IMR-90 (cell line): ENCODE data around the gene PTX4. TPM values are rescaled to one million over a fixed set of nuclear protein-coding genes. Genes with fewer than 3 reads are reported as not detected.

Source experiments
- ATAC-seq: fragments of 200-7000 bp; cut with Tn5 transposase; 2 replicates; pipeline ENCODE4 v1.9.1; 2020; ENCODE audit warnings: low read depth, mild to moderate bottlenecking, moderate library complexity
- BruUV-seq: library from RNA; stranded (reverse); fragments of 400-500 nt; replicated peaks from 2 replicates; lab custom pipeline; 2021; lab: Mats Ljungman, UMichigan
- CTCF ChIA-PET: fragments of 300-600 bp; formaldehyde crosslinking; extraction: SDS; loops from one replicate; lab custom pipeline; 2021; ENCODE audit warnings: antibody characterized with exemption; lab: Yijun Ruan, JAX
- POLR2A ChIA-PET: fragments of 300-600 bp; sonication (Branson Sonifier 250); formaldehyde crosslinking; loops from one replicate; lab custom pipeline; 2022; ENCODE audit warnings: antibody characterized with exemption; ENCODE audit not compliant: unreplicated experiment; lab: Charles Lee
- DNase-seq: peaks from one replicate; pipeline ENCODE4 v3.0.0; 2013
- H2AFZ ChIP-seq: replicated peaks from 2 replicates; pipeline ENCODE3; 2013; ENCODE audit warnings: low read length, mild to moderate bottlenecking; ENCODE audit not compliant: poor library complexity
- H2AK5ac ChIP-seq: 2 replicates; pipeline ENCODE4 v1.6.1; 2013; ENCODE audit warnings: low read depth, low read length, inconsistent platforms
- H2AK9ac ChIP-seq: replicated peaks from 2 replicates; pipeline ENCODE3; 2013; ENCODE audit warnings: mild to moderate bottlenecking, low read depth, low read length, moderate library complexity; ENCODE audit not compliant: poor library complexity
- H2BK120ac ChIP-seq: 2 replicates; pipeline ENCODE4 v1.6.1; 2013; ENCODE audit warnings: low read depth, low read length, inconsistent platforms
- H2BK15ac ChIP-seq: 3 replicates; pipeline ENCODE4 v1.6.1; 2013; ENCODE audit warnings: low read depth, low read length, inconsistent platforms
- H2BK20ac ChIP-seq: 2 replicates; pipeline ENCODE4 v1.6.1; 2013; ENCODE audit warnings: low read depth, mild to moderate bottlenecking, inconsistent platforms, low read length, moderate library complexity
- H2BK5ac ChIP-seq: 2 replicates; pipeline ENCODE4 v1.6.1; 2013; ENCODE audit warnings: mild to moderate bottlenecking, low read depth, low read length, inconsistent platforms; ENCODE audit not compliant: poor library complexity, severe bottlenecking
- H3K14ac ChIP-seq: replicated peaks from 2 replicates; pipeline ENCODE4 v1.6.1; 2013; ENCODE audit warnings: low read depth, low read length, inconsistent platforms
- H3K18ac ChIP-seq: 2 replicates; pipeline ENCODE4 v1.6.1; 2013; ENCODE audit warnings: low read depth, low read length, control low read depth
- H3K23ac ChIP-seq: 2 replicates; pipeline ENCODE4 v1.6.1; 2013; ENCODE audit warnings: low read depth, low read length, inconsistent platforms
- H3K27ac ChIP-seq: 2 replicates; pipeline ENCODE4 v1.5.1; 2013; ENCODE audit warnings: mild to moderate bottlenecking, control low read depth, low read length; ENCODE audit not compliant: insufficient read depth
- H3K27me3 ChIP-seq: 2 replicates; pipeline ENCODE4 v1.6.1; 2013; ENCODE audit warnings: low read length; ENCODE audit not compliant: control insufficient read depth, insufficient read depth
- H3K36me3 ChIP-seq: 2 replicates; pipeline ENCODE4 v1.6.1; 2013; ENCODE audit warnings: low read length, mixed read lengths; ENCODE audit not compliant: control insufficient read depth, insufficient read depth
- H3K4ac ChIP-seq: 2 replicates; pipeline ENCODE4 v1.6.1; 2013; ENCODE audit warnings: low read depth, low read length, inconsistent platforms
- H3K4me1 ChIP-seq: 2 replicates; pipeline ENCODE4 v1.6.1; 2013; ENCODE audit warnings: low read length, mixed read lengths; ENCODE audit not compliant: control insufficient read depth, insufficient read depth
- H3K4me2 ChIP-seq: 2 replicates; pipeline ENCODE4 v1.6.1; 2013; ENCODE audit warnings: low read depth, mild to moderate bottlenecking, control low read depth, low read length, moderate library complexity
- H3K4me3 ChIP-seq: 2 replicates; pipeline ENCODE4 v1.5.1; 2013; ENCODE audit warnings: low read depth, mild to moderate bottlenecking, control low read depth, low read length, moderate library complexity; ENCODE audit not compliant: insufficient read depth
- H3K56ac ChIP-seq: 2 replicates; pipeline ENCODE4 v1.6.1; 2013; ENCODE audit warnings: low read length, inconsistent platforms; ENCODE audit not compliant: insufficient read depth; ENCODE audit errors: extremely low read depth
- H3K79me1 ChIP-seq, 2 experiments: 2 replicates each; pipeline ENCODE4 v1.6.1; 2013; ENCODE audit warnings: low read length in 2 of 2, inconsistent platforms in 1 of 2, low read depth in 1 of 2
- H3K9ac ChIP-seq: 2 replicates; pipeline ENCODE4 v1.6.1; 2013; ENCODE audit warnings: low read depth, low read length, control low read depth
- H3K9me1 ChIP-seq: 2 replicates; pipeline ENCODE4 v1.6.1; 2013; ENCODE audit warnings: low read length, inconsistent platforms; ENCODE audit not compliant: insufficient read depth
- H3K9me3 ChIP-seq: 2 replicates; pipeline ENCODE4 v1.6.1; 2013; ENCODE audit warnings: low read length; ENCODE audit not compliant: control insufficient read depth, insufficient read depth
- H4K20me1 ChIP-seq: 2 replicates; pipeline ENCODE4 v1.6.1; 2013; ENCODE audit warnings: low read length, inconsistent platforms; ENCODE audit not compliant: insufficient read depth
- H4K5ac ChIP-seq: 2 replicates; pipeline ENCODE4 v1.6.1; 2013; ENCODE audit warnings: mild to moderate bottlenecking, low read depth, low read length, control low read depth
- H4K8ac ChIP-seq, 2 experiments: 2 replicates each; pipeline ENCODE4 v1.6.1; 2013; ENCODE audit warnings: low read depth in 2 of 2, low read length in 2 of 2, control low read depth in 1 of 2, inconsistent platforms in 1 of 2
- H4K91ac ChIP-seq: 2 replicates; pipeline ENCODE4 v1.6.1; 2013; ENCODE audit warnings: low read depth, low read length, inconsistent platforms; ENCODE audit not compliant: insufficient read depth
- BHLHE40 ChIP-seq: fragments of 150-350 bp; IDR thresholded peaks from 2 replicates; pipeline ENCODE4 v1.6.1; 2016; ENCODE audit warnings: mild to moderate bottlenecking, low read depth, low read length
- CTCF ChIP-seq: conservative IDR thresholded peaks from 2 replicates; pipeline ENCODE4 v1.5.1; 2012; ENCODE audit warnings: mild to moderate bottlenecking, low read depth, low read length, improper control_type of control experiment
- FOS ChIP-seq: fragments of 150-350 bp; IDR thresholded peaks from 2 replicates; pipeline ENCODE4 v1.6.1; 2016; ENCODE audit warnings: low read depth, low read length
- MAZ ChIP-seq: IDR thresholded peaks from 2 replicates; pipeline ENCODE4 v1.6.1; 2012; ENCODE audit warnings: low read depth, mild to moderate bottlenecking, low read length, improper control_type of control experiment, moderate library complexity, borderline replicate concordance
- MXI1 ChIP-seq: IDR thresholded peaks from 2 replicates; pipeline ENCODE4 v1.6.1; 2012; ENCODE audit warnings: low read depth, mild to moderate bottlenecking, low read length, moderate library complexity, borderline replicate concordance
- NFE2L2 ChIP-seq: fragments of 150-350 bp; IDR thresholded peaks from 2 replicates; pipeline ENCODE4 v1.6.1; 2016; ENCODE audit warnings: low read depth, mild to moderate bottlenecking, low read length
- RAD21 ChIP-seq: IDR thresholded peaks from 2 replicates; pipeline ENCODE4 v1.6.1; 2012; ENCODE audit warnings: low read length, improper control_type of control experiment
- RCOR1 ChIP-seq: IDR thresholded peaks from 2 replicates; pipeline ENCODE4 v1.6.1; 2012; ENCODE audit warnings: mild to moderate bottlenecking, low read length, improper control_type of control experiment; ENCODE audit not compliant: insufficient replicate concordance
- RFX5 ChIP-seq: IDR thresholded peaks from 2 replicates; pipeline ENCODE4 v1.8.0; 2012; ENCODE audit warnings: low read depth, mild to moderate bottlenecking, low read length, moderate library complexity
- WGBS, 2 experiments: methylation state at CpG; one replicate each; pipeline versions ENCODE4 v1.1.5 to v1.1.7; 2013; ENCODE audit warnings: missing lambda C conversion rate in 2 of 2; ENCODE audit not compliant: insufficient read length in 1 of 2; ENCODE audit errors: extremely low coverage in 2 of 2; 5-methylcytosine and 5-hydroxymethylcytosine counted together
- dilution Hi-C: fragments of 300-500 bp; cut with HindIII; formaldehyde crosslinking; loops from one replicate; pipeline ENCODE4 v1.14.3; 2018; ENCODE audit warnings: low sequenced_read_pairs; ENCODE audit not compliant: unreplicated experiment
- in situ Hi-C: fragments of 300-500 bp; cut with MboI; formaldehyde crosslinking; loops from 3 replicates; pipeline ENCODE4 v1.14.3; 2019; ENCODE audit warnings: low sequenced_read_pairs, inconsistent platforms, mixed read lengths
- intact Hi-C: fragments of 100-400 bp; cut with micrococcal nuclease; formaldehyde crosslinking; loops from 2 replicates; pipeline ENCODE4 v1.10.0; 2022
- polyA plus RNA-seq, 3 experiments: library from polyadenylated mRNA; depleted of rRNA; stranded (reverse); fragments of >200 nt; gene quantifications; 2 replicates each; pipeline ENCODE4 v1.2.3, GENCODE V29; 2012; ENCODE audit warnings: low replicate concordance in 1 of 3
- total RNA-seq: library from RNA; depleted of rRNA; stranded (reverse); fragments of >200 nt; gene quantifications from 2 replicates; pipeline ENCODE4 v1.2.3, GENCODE V29; 2012
- TF ChIP-seq, protein P1 (sequence below): fragments of 150-350 bp; IDR thresholded peaks from 2 replicates; pipeline ENCODE4 v1.6.1; 2017; ENCODE audit warnings: mild to moderate bottlenecking, antibody characterized with exemption, low read length, low read depth
- TF ChIP-seq, protein P2 (sequence below): fragments of 150-350 bp; IDR thresholded peaks from 2 replicates; pipeline ENCODE4 v1.6.1; 2016; ENCODE audit warnings: low read depth, mild to moderate bottlenecking, low read length, moderate library complexity, borderline replicate concordance

PTX4 gene
- total and polyA plus RNA-seq, 2 of the 4 experiments (the other 2 are of a cell fraction) = 0.07 TPM; not detected in 1

DNA sequence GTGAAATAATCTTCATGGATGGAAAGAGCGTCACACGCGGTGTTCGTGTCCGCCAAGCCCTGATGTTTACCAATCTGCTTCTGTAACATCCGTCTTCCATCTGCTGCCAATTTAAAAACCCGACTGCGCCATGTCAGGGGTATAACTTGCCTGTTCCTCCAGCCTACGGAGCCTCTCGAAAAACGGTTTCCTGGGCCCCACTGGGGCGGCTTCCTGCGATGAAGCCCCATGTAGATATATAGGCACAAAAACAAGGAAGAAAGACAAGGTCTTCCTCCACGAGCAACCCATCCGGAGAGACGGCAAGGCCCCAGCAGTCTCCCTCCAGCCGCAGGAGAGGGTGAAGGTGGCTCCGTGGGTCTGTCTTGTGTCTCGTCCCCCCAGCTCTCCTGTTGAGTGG, at the start of gene PTX4 (continued):
- no peak for TF ChIP-seq BHLHE40

GRCh38 chr16:1537763-1538289, 49.1 kb upstream of the PTX4 start:
- Histone ChIP-seq H3K56ac (no peak overlapping the region), H2BK120ac (no peak overlapping the region), H3K27me3 (no peaks in the 10 kb centered on the region), H3K4me2 (no peak overlapping the region), H3K4me3 (no peak overlapping the region), H2AK9ac (peak overlapping the region; percentile 23), H3K9ac (no peak overlapping the region), H3K4me1 (peaks cover 17% of the 10 kb centered on the region), H3K79me1 (peaks cover 5 to 62% of the 10 kb centered on the region in 2 experiments; a peak in 3 of 4 replicates), H3K9me1 (0 out of 2 replicates have a peak, but pooled peaks cover 5% of the 10 kb centered on the region), H2BK5ac (no peak overlapping the region), H3K9me3 (no peaks in the 10 kb centered on the region), H4K91ac (no peak overlapping the region), H2AFZ (no peak overlapping the region), H4K8ac (no peak overlapping the region), H2BK15ac (no peak overlapping the region), H4K5ac (no peak overlapping the region), H2AK5ac (no peak overlapping the region), H3K27ac (no peak overlapping the region), H4K20me1 (0 out of 2 replicates have a peak, but pooled peaks cover 3% of the 10 kb centered on the region), H3K14ac (no peak overlapping the region), H3K18ac (no peak overlapping the region), H3K36me3 (peaks cover 28% of the 10 kb centered on the region), H3K4ac (no peak overlapping the region), H3K23ac (no peak overlapping the region), H2BK20ac (no peak overlapping the region)
- CTCF ChIA-PET = no interaction called here
- 93% methylated on average over 15 of the region's 26 CpGs; no CpG with 5 or more reads in 1 of the 2 experiments for WGBS, 2 experiments
- in situ Hi-C loops = no loop called here
- ATAC-seq (no peak), DNase-seq (no peak)
- no TSS peak for BruUV-seq
- TF ChIP-seq BHLHE40 (no peak), RCOR1 (no peak), RAD21 (no peak), FOS (no peak), NFE2L2 (no peak), MXI1 (no peak), MAZ (no peak), CTCF (no peak), RFX5 (no peak)
- TF ChIP-seq, protein P1, sequence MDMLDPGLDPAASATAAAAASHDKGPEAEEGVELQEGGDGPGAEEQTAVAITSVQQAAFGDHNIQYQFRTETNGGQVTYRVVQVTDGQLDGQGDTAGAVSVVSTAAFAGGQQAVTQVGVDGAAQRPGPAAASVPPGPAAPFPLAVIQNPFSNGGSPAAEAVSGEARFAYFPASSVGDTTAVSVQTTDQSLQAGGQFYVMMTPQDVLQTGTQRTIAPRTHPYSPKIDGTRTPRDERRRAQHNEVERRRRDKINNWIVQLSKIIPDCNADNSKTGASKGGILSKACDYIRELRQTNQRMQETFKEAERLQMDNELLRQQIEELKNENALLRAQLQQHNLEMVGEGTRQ = no peak
- TF ChIP-seq, protein P2, sequence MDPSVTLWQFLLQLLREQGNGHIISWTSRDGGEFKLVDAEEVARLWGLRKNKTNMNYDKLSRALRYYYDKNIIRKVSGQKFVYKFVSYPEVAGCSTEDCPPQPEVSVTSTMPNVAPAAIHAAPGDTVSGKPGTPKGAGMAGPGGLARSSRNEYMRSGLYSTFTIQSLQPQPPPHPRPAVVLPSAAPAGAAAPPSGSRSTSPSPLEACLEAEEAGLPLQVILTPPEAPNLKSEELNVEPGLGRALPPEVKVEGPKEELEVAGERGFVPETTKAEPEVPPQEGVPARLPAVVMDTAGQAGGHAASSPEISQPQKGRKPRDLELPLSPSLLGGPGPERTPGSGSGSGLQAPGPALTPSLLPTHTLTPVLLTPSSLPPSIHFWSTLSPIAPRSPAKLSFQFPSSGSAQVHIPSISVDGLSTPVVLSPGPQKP = no peak
- intact Hi-C loops = no loop called here
- dilution Hi-C loops = no loop called here
- POLR2A ChIA-PET = no interaction called here
